CD14-positive monocyte (primary cell): ENCODE data around the gene AHNAK2. TPM values are rescaled to one million over a fixed set of nuclear protein-coding genes. Genes with fewer than 3 reads are reported as not detected.
A peak's percentile ranks its signal among the peaks of the same experiment; 100 is the strongest.

Experiments used
- DNase-seq, 3 donors: peaks; one replicate each; pipeline ENCODE4 v3.0.0-alpha.2; 2011 to 2022
- H2AFZ ChIP-seq: 2 replicates; pipeline ENCODE4 v1.6.0; 2012; ENCODE audit warnings: mild to moderate bottlenecking, low read depth, low read length, inconsistent platforms; ENCODE audit not compliant: insufficient read depth, poor library complexity, severe bottlenecking
- H3K27ac ChIP-seq, 2 donors: 1 replicate in 1 of 2; 2 replicates in 1 of 2; pipeline ENCODE4 v1.5.1; 2012 to 2013; ENCODE audit warnings: low read length in 2 of 2, control low read depth in 1 of 2, inconsistent platforms in 1 of 2, low read depth in 1 of 2, mild to moderate bottlenecking in 1 of 2
- H3K27me3 ChIP-seq, 2 donors: one replicate each; pipeline versions ENCODE4 v1.6.0 to v1.6.1; 2011 to 2013; ENCODE audit warnings: low read length in 2 of 2; ENCODE audit not compliant: control insufficient read depth in 2 of 2, insufficient read depth in 2 of 2
- H3K36me3 ChIP-seq, 2 donors: replicated peaks in 1 of 2; 1 replicate in 1 of 2; 2 replicates in 1 of 2; pipeline versions ENCODE4 v1.5.1 to v1.6.1; 2012 to 2013; ENCODE audit warnings: low read length in 2 of 2, control low read depth in 1 of 2, inconsistent platforms in 1 of 2, mild to moderate bottlenecking in 1 of 2; ENCODE audit not compliant: insufficient read depth in 2 of 2, control insufficient read depth in 1 of 2
- H3K4me1 ChIP-seq, 2 donors: 1 replicate in 1 of 2; 2 replicates in 1 of 2; pipeline versions ENCODE4 v1.5.1 to v1.6.1; 2012 to 2013; ENCODE audit warnings: low read length in 2 of 2, control low read depth in 1 of 2, inconsistent platforms in 1 of 2, mild to moderate bottlenecking in 1 of 2, moderate library complexity in 1 of 2; ENCODE audit not compliant: insufficient read depth in 2 of 2, control insufficient read depth in 1 of 2
- H3K4me2 ChIP-seq: replicated peaks from 2 replicates; pipeline ENCODE3; 2012; ENCODE audit warnings: low read length, moderate library complexity, mild to moderate bottlenecking; ENCODE audit not compliant: poor library complexity, severe bottlenecking; ENCODE audit errors: extremely low read depth
- H3K4me3 ChIP-seq, 3 experiments: fragments of 200-600 bp in 1 of 3; sonication (generic) in 1 of 3; replicated peaks in 1 of 3; 1 replicate in 2 of 3; 2 replicates in 1 of 3; pipeline ENCODE4 v1.5.1; 2011 to 2013; ENCODE audit warnings: low read length in 3 of 3, mild to moderate bottlenecking in 3 of 3, control low read depth in 2 of 3, low read depth in 2 of 3, inconsistent platforms in 1 of 3, moderate library complexity in 1 of 3
- H3K79me2 ChIP-seq: 2 replicates; pipeline ENCODE4 v1.6.0; 2012; ENCODE audit warnings: mild to moderate bottlenecking, control low read depth, inconsistent platforms, low read length, moderate library complexity; ENCODE audit not compliant: insufficient read depth
- H3K9ac ChIP-seq: 2 replicates; pipeline ENCODE4 v1.6.0; 2017; ENCODE audit warnings: low read length, mild to moderate bottlenecking; ENCODE audit not compliant: insufficient read depth, poor library complexity, severe bottlenecking
- H3K9me3 ChIP-seq, 2 donors: replicated peaks in 1 of 2; 1 replicate in 1 of 2; 2 replicates in 1 of 2; pipeline versions ENCODE4 v1.5.1 to v1.6.1; 2012 to 2013; ENCODE audit warnings: low read length in 2 of 2, control low read depth in 1 of 2; ENCODE audit not compliant: control insufficient read depth in 1 of 2, insufficient read depth in 1 of 2
- H4K20me1 ChIP-seq: 2 replicates; pipeline ENCODE4 v1.6.0; 2012; ENCODE audit warnings: mild to moderate bottlenecking, low read length, control low read depth, moderate library complexity; ENCODE audit not compliant: insufficient read depth
- H3K27ac Mint-ChIP-seq, 7 donors: one replicate each; pipeline ENCODE4 v1.8.0; 2020; ENCODE audit warnings: mild to moderate bottlenecking in 7 of 7, mixed read lengths in 7 of 7, moderate library complexity in 6 of 7, inconsistent platforms in 2 of 7
- H3K27me3 Mint-ChIP-seq, 3 donors: one replicate each; pipeline ENCODE4 v1.8.0; 2021 to 2022; ENCODE audit warnings: low read depth in 3 of 3, mild to moderate bottlenecking in 3 of 3, mixed read lengths in 3 of 3, moderate library complexity in 3 of 3, inconsistent platforms in 1 of 3
- H3K36me3 Mint-ChIP-seq, 2 donors: one replicate each; pipeline ENCODE4 v1.8.0; 2020; ENCODE audit warnings: mixed read lengths in 2 of 2, inconsistent platforms in 1 of 2, mild to moderate bottlenecking in 1 of 2
- H3K4me1 Mint-ChIP-seq: one replicate; pipeline ENCODE4 v1.8.0; 2020; ENCODE audit warnings: mild to moderate bottlenecking, mixed read lengths
- H3K4me3 Mint-ChIP-seq, 2 donors: one replicate each; pipeline ENCODE4 v1.8.0; 2020; ENCODE audit warnings: mild to moderate bottlenecking in 2 of 2, mixed read lengths in 2 of 2, moderate library complexity in 1 of 2
- H3K9me3 Mint-ChIP-seq, 7 donors: one replicate each; pipeline ENCODE4 v1.8.0; 2020 to 2022; ENCODE audit warnings: mixed read lengths in 7 of 7, mild to moderate bottlenecking in 6 of 7, moderate library complexity in 6 of 7, inconsistent platforms in 2 of 7
- CTCF ChIP-seq: fragments of 200-600 bp; IDR thresholded peaks from one replicate; pipeline ENCODE4 v1.8.0; 2022; ENCODE audit warnings: antibody characterized with exemption, mild to moderate bottlenecking
- WGBS: methylation state at CpG from one replicate; pipeline ENCODE4 v1.1.5; 2013; ENCODE audit warnings: missing lambda C conversion rate; ENCODE audit not compliant: insufficient coverage; 5-methylcytosine and 5-hydroxymethylcytosine counted together
- intact Hi-C, 2 donors: fragments of 100-400 bp; cut with micrococcal nuclease; formaldehyde crosslinking; loops; one replicate each; pipeline versions ENCODE4 v1.15.0 to v1.15.1; 2023
- polyA plus RNA-seq, 3 donors: library from polyadenylated mRNA; depleted of rRNA in 1 of 3; unstranded in 2 of 3; stranded (reverse) in 1 of 3; fragments of 300-500 nt in 2 of 3; fragments of >200 nt in 1 of 3; fragmentation: Illumina TruSeq in 2 of 3; gene quantifications; 1 replicate in 2 of 3; 2 replicates in 1 of 3; pipeline ENCODE4 v1.2.3, GENCODE V29; 2012 to 2021

Gene AHNAK2
- polyA plus RNA-seq, 3 donors, result 0.01 TPM; not detected in 2

- peaks cover 0 to 4% (median 0%) of the 10 kb centered on the region in 3 donors for H3K27me3 Mint-ChIP-seq
- DNase-seq, result no peak
- Histone ChIP-seq H3K9ac (no peak overlapping the region), H3K4me1 (peaks cover 0 to 23% of the 10 kb centered on the region in 2 donors), H2AFZ (no peak overlapping the region), H4K20me1 (peaks cover 37% of the 10 kb centered on the region), H3K9me3 (no peaks in the 10 kb centered on the region), H3K36me3 (peaks cover 29 to 41% of the 10 kb centered on the region in 2 donors), H3K4me2 (no peak overlapping the region), H3K27ac (peak overlapping the region in 1 of 2 donors; percentile 12), H3K79me2 (peaks cover 97% of the 10 kb centered on the region), H3K4me3 (no peak overlapping the region), H3K27me3 (no peaks in the 10 kb centered on the region)
- 100% methylated on average over 1 of the region's 8 CpGs for WGBS
- TF ChIP-seq CTCF, result no peak
- peaks cover 52% of the 10 kb centered on the region for H3K4me1 Mint-ChIP-seq
- H3K27ac Mint-ChIP-seq, result peak overlapping the region in 5 of 7 donors; percentile 47 to 81 (median 53)
- H3K4me3 Mint-ChIP-seq, result no peak overlapping the region
- H3K9me3 Mint-ChIP-seq, result no peaks in the 10 kb centered on the region
- intact Hi-C loops, result loop anchor here in 1 of 2 donors (5.0 kb wide), 1 partner anchor 34 kb away; no protein-coding TSS in a partner anchor
- H3K36me3 Mint-ChIP-seq, result peaks cover 44 to 54% of the 10 kb centered on the region in 2 donors
Observed at GRCh38 chr14:105013150-105013785, 35.1 kb upstream of the AHNAK2 start.

GRCh38 chr14:105012171-105012985, 34.2 kb upstream of the AHNAK2 start:
- Mint-ChIP-seq H3K4me3 (no peak overlapping the region), H3K4me1 (peaks cover 45% of the 10 kb centered on the region), H3K27ac (peak overlapping the region in 4 of 7 donors; percentile 58 to 81 (median 73)), H3K9me3 (no peaks in the 10 kb centered on the region), H3K27me3 (peaks cover 0 to 4% (median 0%) of the 10 kb centered on the region in 3 donors), H3K36me3 (peaks cover 47 to 63% of the 10 kb centered on the region in 2 donors)
- no peak overlapping the region for H3K9ac ChIP-seq
- peak; percentile 43 for TF ChIP-seq CTCF
- H4K20me1 ChIP-seq, result peaks cover 37% of the 10 kb centered on the region
- no peak overlapping the region for H2AFZ ChIP-seq
- peak overlapping the region in 1 of 2 donors; percentile 12 for H3K27ac ChIP-seq
- DNase-seq, result peak; percentile 20 to 37 (median 32)
- H3K36me3 ChIP-seq, result peaks cover 33 to 50% of the 10 kb centered on the region in 2 donors
- intact Hi-C loops, result loop anchor here in 1 of 2 donors (5.0 kb wide), 1 partner anchor 35 kb away; no protein-coding TSS in a partner anchor
- H3K79me2 ChIP-seq, result peaks cover 90% of the 10 kb centered on the region
- H3K27me3 ChIP-seq, result no peaks in the 10 kb centered on the region
- 85% methylated on average over 17 of the region's 23 CpGs for WGBS
- no peak overlapping the region for H3K4me3 ChIP-seq
- H3K4me1 ChIP-seq, result peaks cover 0 to 20% of the 10 kb centered on the region in 2 donors
- H3K4me2 ChIP-seq, result no peak overlapping the region
- H3K9me3 ChIP-seq, result no peaks in the 10 kb centered on the region
